OCI-LY1 (cell line): ENCODE results near the gene ADD2.

Source experiments
- H2AFZ ChIP-seq: fragments of 200-600 bp; sonication (generic), shearing (Covaris generic); 2 replicates; pipeline ENCODE4 v1.6.0; 2014; ENCODE audit warnings: antibody characterized with exemption, mild to moderate bottlenecking, low read length
- H3F3A ChIP-seq: fragments of 200-600 bp; sonication (generic), shearing (Covaris generic); 2 replicates; pipeline ENCODE4 v1.6.0; 2014; ENCODE audit warnings: mild to moderate bottlenecking, antibody characterized with exemption, low read length, moderate library complexity; ENCODE audit not compliant: insufficient read depth
- H3K27ac ChIP-seq: fragments of 200-600 bp; sonication (generic); 2 replicates; pipeline ENCODE4 v1.5.1; 2014; ENCODE audit warnings: low read length, mixed run types, mild to moderate bottlenecking, low read depth; ENCODE audit not compliant: poor library complexity, severe bottlenecking
- H3K27me3 ChIP-seq: fragments of 200-600 bp; sonication (generic); 2 replicates; pipeline ENCODE4 v1.6.0; 2014; ENCODE audit warnings: antibody characterized with exemption, mild to moderate bottlenecking, low read length, moderate library complexity; ENCODE audit not compliant: insufficient read depth
- H3K36me3 ChIP-seq: fragments of 200-600 bp; sonication (generic); 2 replicates; pipeline ENCODE4 v1.6.1; 2014; ENCODE audit warnings: mild to moderate bottlenecking, antibody characterized with exemption, low read length, moderate library complexity, mixed read lengths; ENCODE audit not compliant: insufficient read depth
- H3K4me1 ChIP-seq: fragments of 200-600 bp; sonication (generic); 2 replicates; pipeline ENCODE4 v1.5.1; 2014; ENCODE audit warnings: mild to moderate bottlenecking, low read length, moderate library complexity; ENCODE audit not compliant: insufficient read depth, severe bottlenecking
- H3K4me2 ChIP-seq: fragments of 200-600 bp; sonication (generic), shearing (Covaris generic); 2 replicates; pipeline ENCODE4 v1.6.1; 2014; ENCODE audit warnings: low read length
- H3K4me3 ChIP-seq: fragments of 200-600 bp; sonication (generic); 2 replicates; pipeline ENCODE4 v1.5.1; 2014; ENCODE audit warnings: low read length, low read depth, mild to moderate bottlenecking, mixed read lengths; ENCODE audit not compliant: poor library complexity, severe bottlenecking
- H3K79me2 ChIP-seq: fragments of 200-600 bp; shearing (Covaris generic); 2 replicates; pipeline ENCODE4 v1.6.1; 2016; ENCODE audit warnings: mixed run types, low read length, mixed read lengths; ENCODE audit not compliant: insufficient read depth
- H3K9ac ChIP-seq: fragments of 200-600 bp; sonication (generic), shearing (Covaris generic); 2 replicates; pipeline ENCODE4 v1.6.1; 2014; ENCODE audit warnings: mild to moderate bottlenecking, low read length, mixed read lengths
- H3K9me2 ChIP-seq: fragments of 200-600 bp; sonication (generic), shearing (Covaris generic); 2 replicates; pipeline ENCODE4 v1.6.1; 2014; ENCODE audit warnings: low read depth, mild to moderate bottlenecking, low read length, mixed read lengths
- H3K9me3 ChIP-seq: fragments of 200-600 bp; shearing (Covaris generic); 2 replicates; pipeline ENCODE4 v1.6.1; 2014; ENCODE audit warnings: low read length, mixed read lengths
- H4K20me1 ChIP-seq: fragments of 200-600 bp; sonication (generic), shearing (Covaris generic); 2 replicates; pipeline ENCODE4 v1.6.0; 2016; ENCODE audit warnings: mild to moderate bottlenecking, low read length; ENCODE audit not compliant: insufficient read depth
- EZH2 ChIP-seq: fragments of 200-600 bp; sonication (generic), shearing (Covaris generic); IDR thresholded peaks from 2 replicates; pipeline ENCODE4 v1.8.0; 2017; ENCODE audit warnings: borderline replicate concordance, mixed run types, mild to moderate bottlenecking, antibody characterized with exemption, low read length, moderate library complexity, mixed read lengths
- TF ChIP-seq, protein P1 (sequence below): fragments of 200-600 bp; sonication (generic), shearing (Covaris generic); IDR thresholded peaks from 2 replicates; pipeline ENCODE4 v1.5.1; 2017; ENCODE audit warnings: mild to moderate bottlenecking, antibody characterized with exemption, low read length, moderate library complexity, mixed read lengths

Gene ADD2

GRCh38 chr2:70670626-70671025 lies 97.4 kb downstream of the ADD2 start:
- Histone ChIP-seq H3K4me2 (no peak overlapping the region), H3K4me1 (no peaks in the 10 kb centered on the region), H3K79me2 (no peaks in the 10 kb centered on the region), H3K9me2 (no peaks in the 10 kb centered on the region), H3F3A (no peaks in the 10 kb centered on the region), H3K36me3 (no peaks in the 10 kb centered on the region), H3K27ac (no peak overlapping the region), H2AFZ (no peak overlapping the region), H3K27me3 (no peaks in the 10 kb centered on the region), H3K9me3 (no peaks in the 10 kb centered on the region), H3K4me3 (no peak overlapping the region), H4K20me1 (no peaks in the 10 kb centered on the region), H3K9ac (no peak overlapping the region)
- TF ChIP-seq, protein P1, sequence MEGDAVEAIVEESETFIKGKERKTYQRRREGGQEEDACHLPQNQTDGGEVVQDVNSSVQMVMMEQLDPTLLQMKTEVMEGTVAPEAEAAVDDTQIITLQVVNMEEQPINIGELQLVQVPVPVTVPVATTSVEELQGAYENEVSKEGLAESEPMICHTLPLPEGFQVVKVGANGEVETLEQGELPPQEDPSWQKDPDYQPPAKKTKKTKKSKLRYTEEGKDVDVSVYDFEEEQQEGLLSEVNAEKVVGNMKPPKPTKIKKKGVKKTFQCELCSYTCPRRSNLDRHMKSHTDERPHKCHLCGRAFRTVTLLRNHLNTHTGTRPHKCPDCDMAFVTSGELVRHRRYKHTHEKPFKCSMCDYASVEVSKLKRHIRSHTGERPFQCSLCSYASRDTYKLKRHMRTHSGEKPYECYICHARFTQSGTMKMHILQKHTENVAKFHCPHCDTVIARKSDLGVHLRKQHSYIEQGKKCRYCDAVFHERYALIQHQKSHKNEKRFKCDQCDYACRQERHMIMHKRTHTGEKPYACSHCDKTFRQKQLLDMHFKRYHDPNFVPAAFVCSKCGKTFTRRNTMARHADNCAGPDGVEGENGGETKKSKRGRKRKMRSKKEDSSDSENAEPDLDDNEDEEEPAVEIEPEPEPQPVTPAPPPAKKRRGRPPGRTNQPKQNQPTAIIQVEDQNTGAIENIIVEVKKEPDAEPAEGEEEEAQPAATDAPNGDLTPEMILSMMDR, result no peak
- no peak for TF ChIP-seq EZH2

DNA sequence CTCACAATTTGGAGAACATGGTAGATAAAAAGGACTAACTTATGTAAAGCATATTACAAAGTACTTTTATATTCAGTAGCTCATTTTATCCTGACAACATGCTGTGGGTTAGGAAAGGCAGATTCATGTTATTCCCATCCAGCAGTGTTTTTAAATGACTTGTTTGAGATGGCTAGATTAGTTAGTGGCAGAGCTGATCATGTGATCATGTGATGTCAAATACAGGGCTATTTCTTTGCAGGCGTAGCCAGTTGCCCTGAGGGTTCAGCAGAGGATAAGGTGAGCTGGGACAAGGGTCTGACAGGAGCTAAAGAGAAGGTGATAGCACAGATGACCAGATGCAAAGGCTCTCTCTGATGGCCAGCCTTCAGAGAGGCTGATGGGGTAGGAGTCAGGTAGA lies 97.8 kb downstream of the ADD2 start:
- no peaks in the 10 kb centered on the region for H3K36me3 ChIP-seq

DNA sequence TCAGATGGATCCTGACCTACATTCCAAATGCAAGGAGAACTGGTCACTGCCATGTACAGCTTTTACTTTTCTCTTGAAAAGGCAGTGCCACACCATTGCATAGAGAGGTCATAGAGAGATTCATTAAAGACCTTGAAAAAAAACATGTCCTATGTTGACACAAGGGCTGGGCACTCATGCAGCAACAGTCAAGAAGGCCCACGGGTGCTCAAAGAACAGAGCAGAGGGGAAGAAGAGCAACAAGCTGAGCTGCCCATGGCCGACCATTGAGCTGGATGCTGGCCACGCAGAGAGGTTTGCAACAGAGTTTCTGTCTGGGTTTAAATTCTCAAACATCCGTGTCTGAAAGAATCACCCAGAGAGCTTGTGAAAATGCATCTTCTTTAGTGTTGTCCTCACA lies 99.1 kb downstream of the ADD2 start:
- Histone ChIP-seq H3K4me3 (no peak overlapping the region), H3K27ac (no peak overlapping the region), H3K9me2 (no peaks in the 10 kb centered on the region), H3K9ac (no peak overlapping the region), H3K36me3 (no peaks in the 10 kb centered on the region), H2AFZ (no peak overlapping the region), H3K4me2 (no peak overlapping the region), H4K20me1 (no peaks in the 10 kb centered on the region), H3K79me2 (no peaks in the 10 kb centered on the region), H3K27me3 (no peaks in the 10 kb centered on the region), H3K9me3 (no peaks in the 10 kb centered on the region), H3K4me1 (no peaks in the 10 kb centered on the region), H3F3A (no peaks in the 10 kb centered on the region)
- TF ChIP-seq, protein P1, result no peak
- TF ChIP-seq EZH2, result no peak

More for the DNA sequence above, 97.8 kb downstream of the ADD2 start:
- H3K4me2 ChIP-seq, result no peak overlapping the region
- H3K27ac ChIP-seq, result no peak overlapping the region
- H2AFZ ChIP-seq, result no peak overlapping the region
- no peaks in the 10 kb centered on the region for H3K27me3 ChIP-seq
- no peaks in the 10 kb centered on the region for H3K9me3 ChIP-seq
- H3F3A ChIP-seq, result no peaks in the 10 kb centered on the region
- no peaks in the 10 kb centered on the region for H3K79me2 ChIP-seq
- no peaks in the 10 kb centered on the region for H3K9me2 ChIP-seq
- H4K20me1 ChIP-seq, result no peaks in the 10 kb centered on the region
- no peaks in the 10 kb centered on the region for H3K4me1 ChIP-seq
- no peak overlapping the region for H3K9ac ChIP-seq
- TF ChIP-seq, protein P1, result no peak
- no peak for TF ChIP-seq EZH2
- no peak overlapping the region for H3K4me3 ChIP-seq
